Chondrocyte (in vitro differentiated cells): ENCODE results near the gene NPC2. TPM values are rescaled to one million over a fixed set of nuclear protein-coding genes. Genes with fewer than 3 reads are reported as not detected.

Experiments used
- DNase-seq: peaks from one replicate; pipeline ENCODE4 v3.0.0; 2021; ENCODE audit warnings: mixed read lengths, low spot score
- H3K27ac Mint-ChIP-seq: one replicate; pipeline ENCODE4 v1.8.0; 2021; ENCODE audit warnings: mild to moderate bottlenecking, moderate library complexity, mixed read lengths; ENCODE audit not compliant: unreplicated experiment
- H3K27me3 Mint-ChIP-seq: 2 replicates; pipeline ENCODE4 v1.8.0; 2021; ENCODE audit warnings: low read depth, mixed read lengths
- H3K36me3 Mint-ChIP-seq: 2 replicates; pipeline ENCODE4 v1.8.0; 2021; ENCODE audit warnings: low read depth, mixed read lengths
- H3K4me1 Mint-ChIP-seq: 2 replicates; pipeline ENCODE4 v1.8.0; 2021; ENCODE audit warnings: low read depth, mild to moderate bottlenecking, mixed read lengths
- H3K4me3 Mint-ChIP-seq: one replicate; pipeline ENCODE4 v1.8.0; 2021; ENCODE audit warnings: mild to moderate bottlenecking, moderate library complexity, mixed read lengths; ENCODE audit not compliant: unreplicated experiment
- H3K9me3 Mint-ChIP-seq: 2 replicates; pipeline ENCODE4 v1.8.0; 2021; ENCODE audit warnings: low read depth, mixed read lengths
- total RNA-seq: library from RNA; stranded (reverse); gene quantifications from 3 replicates; pipeline ENCODE4 v1.2.1, GENCODE V29; 2021
- TF ChIP-seq, protein P1 (sequence below): fragments of 200-600 bp; sonication (generic); IDR thresholded peaks from 2 replicates; pipeline ENCODE4 v1.5.0; 2021; ENCODE audit warnings: antibody characterized with exemption, mild to moderate bottlenecking, moderate library complexity

Gene NPC2
- total RNA-seq, 1 donor from 2014 or later: 209 TPM

DNA sequence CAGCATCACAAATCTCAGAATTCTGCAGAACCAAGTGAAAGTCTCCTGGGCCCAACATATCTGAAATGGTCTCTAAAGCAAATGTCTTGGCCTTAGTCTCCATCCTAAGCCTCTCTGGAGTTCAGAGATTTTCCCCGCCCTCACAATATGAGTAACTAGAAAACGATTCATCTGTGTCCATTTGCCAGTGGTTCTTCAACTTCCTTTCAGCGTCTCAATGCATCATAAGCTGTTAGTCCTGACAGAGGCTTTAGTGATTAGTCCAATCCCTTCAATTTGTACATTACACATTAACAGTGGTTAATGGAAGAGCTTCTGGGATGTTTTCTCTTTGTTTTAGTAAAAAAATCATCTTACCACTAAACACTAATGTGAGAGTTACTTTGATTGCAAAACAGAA lies 17.4 kb downstream of the NPC2 start:
- no peak overlapping the region for H3K27ac Mint-ChIP-seq

DNA sequence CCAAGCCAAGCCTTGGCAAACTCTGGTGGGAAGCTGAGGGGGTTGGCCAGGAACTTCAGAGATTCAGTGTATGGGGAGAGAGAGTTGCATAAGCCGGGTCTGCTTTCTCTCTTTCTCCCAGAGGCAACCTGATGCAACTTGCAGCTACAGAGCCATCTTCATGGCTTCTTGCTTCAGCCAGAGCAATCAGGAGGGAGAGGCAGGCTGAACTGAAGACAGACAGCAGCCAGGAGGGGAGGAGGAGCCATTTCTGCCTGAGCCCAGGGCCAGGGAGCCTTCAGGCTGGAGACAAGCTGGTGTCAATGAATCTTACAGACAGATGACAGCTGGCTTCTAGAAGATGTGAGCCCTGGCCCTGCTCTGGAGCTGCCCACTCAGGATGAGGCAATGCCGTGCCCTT lies 18.7 kb downstream of the NPC2 start:
- TF ChIP-seq, protein P1, sequence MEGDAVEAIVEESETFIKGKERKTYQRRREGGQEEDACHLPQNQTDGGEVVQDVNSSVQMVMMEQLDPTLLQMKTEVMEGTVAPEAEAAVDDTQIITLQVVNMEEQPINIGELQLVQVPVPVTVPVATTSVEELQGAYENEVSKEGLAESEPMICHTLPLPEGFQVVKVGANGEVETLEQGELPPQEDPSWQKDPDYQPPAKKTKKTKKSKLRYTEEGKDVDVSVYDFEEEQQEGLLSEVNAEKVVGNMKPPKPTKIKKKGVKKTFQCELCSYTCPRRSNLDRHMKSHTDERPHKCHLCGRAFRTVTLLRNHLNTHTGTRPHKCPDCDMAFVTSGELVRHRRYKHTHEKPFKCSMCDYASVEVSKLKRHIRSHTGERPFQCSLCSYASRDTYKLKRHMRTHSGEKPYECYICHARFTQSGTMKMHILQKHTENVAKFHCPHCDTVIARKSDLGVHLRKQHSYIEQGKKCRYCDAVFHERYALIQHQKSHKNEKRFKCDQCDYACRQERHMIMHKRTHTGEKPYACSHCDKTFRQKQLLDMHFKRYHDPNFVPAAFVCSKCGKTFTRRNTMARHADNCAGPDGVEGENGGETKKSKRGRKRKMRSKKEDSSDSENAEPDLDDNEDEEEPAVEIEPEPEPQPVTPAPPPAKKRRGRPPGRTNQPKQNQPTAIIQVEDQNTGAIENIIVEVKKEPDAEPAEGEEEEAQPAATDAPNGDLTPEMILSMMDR: no peak
- DNase-seq: no peak
- Mint-ChIP-seq H3K9me3 (no peaks in the 10 kb centered on the region), H3K4me1 (no peaks in the 10 kb centered on the region), H3K27me3 (no peaks in the 10 kb centered on the region), H3K27ac (no peak overlapping the region), H3K36me3 (peaks cover 26% of the 10 kb centered on the region), H3K4me3 (no peak overlapping the region)

More for the DNA sequence above, 17.4 kb downstream of the NPC2 start:
- H3K4me3 Mint-ChIP-seq: no peak overlapping the region
- H3K27me3 Mint-ChIP-seq: no peaks in the 10 kb centered on the region
- peaks cover 4% of the 10 kb centered on the region for H3K4me1 Mint-ChIP-seq
- no peak for DNase-seq
- peaks cover 34% of the 10 kb centered on the region for H3K36me3 Mint-ChIP-seq
- no peaks in the 10 kb centered on the region for H3K9me3 Mint-ChIP-seq
- TF ChIP-seq, protein P1: no peak

DNA sequence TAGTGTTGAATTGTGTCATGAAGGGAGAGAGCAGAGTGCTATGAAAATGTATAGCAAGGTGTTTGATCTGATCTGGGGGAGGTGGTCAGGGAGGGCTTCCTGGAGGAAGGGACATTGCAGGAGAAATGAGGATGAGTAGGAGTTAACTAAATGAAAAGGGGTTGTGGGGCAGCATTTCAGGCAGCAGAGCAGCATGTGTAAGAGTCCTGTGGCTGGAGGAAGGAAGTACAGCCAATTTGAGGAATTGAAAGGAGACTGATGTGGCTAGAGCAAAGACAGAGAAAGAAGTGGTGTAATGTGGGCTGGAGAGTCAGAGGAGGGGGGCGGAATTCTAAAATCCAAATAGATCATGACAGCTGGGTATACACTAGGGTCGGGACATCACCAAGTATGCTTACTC lies 20.5 kb downstream of the NPC2 start:
- no peak overlapping the region for H3K27ac Mint-ChIP-seq
- no peaks in the 10 kb centered on the region for H3K27me3 Mint-ChIP-seq
- no peaks in the 10 kb centered on the region for H3K9me3 Mint-ChIP-seq
- TF ChIP-seq, protein P1: no peak
- H3K4me3 Mint-ChIP-seq: no peak overlapping the region
- H3K4me1 Mint-ChIP-seq: no peaks in the 10 kb centered on the region
- no peak for DNase-seq
- H3K36me3 Mint-ChIP-seq: peaks cover 26% of the 10 kb centered on the region

DNA sequence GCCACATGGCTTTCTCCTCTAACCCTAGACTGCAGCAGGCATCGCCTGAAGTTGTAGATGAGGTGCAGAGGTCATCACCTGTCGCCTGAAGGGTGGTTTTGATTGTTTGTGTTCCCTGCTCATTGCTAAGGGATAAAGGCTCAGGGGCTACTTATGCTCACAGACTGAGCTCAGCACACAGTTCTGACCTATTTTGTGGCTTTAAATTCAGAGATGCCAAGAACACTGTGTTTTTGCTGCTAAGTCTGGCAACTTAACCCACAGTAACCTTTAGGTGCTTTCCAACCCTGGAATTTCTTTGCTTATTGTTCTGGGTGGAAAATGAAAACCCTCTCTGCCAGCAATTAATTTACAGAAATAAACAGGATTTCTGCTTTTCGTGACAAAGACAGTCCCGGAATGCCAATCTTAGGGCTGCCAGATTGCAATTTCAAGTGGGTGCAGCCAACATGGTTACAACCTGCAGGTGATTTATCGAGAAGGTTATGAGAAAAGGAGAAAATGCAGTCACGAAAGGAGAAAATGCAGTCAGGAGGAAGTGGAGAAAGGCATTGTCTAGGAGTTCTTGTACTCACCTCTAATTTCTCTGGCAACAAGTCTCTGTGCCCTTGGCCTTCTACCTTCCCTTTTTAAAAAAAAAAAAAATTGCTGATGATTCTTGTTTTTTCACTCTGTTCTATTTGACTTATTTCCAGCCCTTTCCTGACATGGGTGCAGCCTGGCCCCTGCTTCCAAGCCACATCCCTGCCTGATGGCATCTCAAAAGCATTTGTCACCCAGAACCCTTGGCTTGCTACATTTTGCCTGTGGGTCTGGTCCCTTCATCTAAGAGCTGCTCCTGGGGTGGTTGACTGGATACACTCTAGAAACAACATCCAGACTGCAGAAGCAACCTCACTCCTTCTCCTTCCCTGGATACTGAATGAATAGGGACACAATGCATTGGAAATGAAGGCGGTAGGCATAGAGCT lies 23.3 kb downstream of the NPC2 start:
- DNase-seq: no peak
- H3K36me3 Mint-ChIP-seq: peaks cover 16% of the 10 kb centered on the region
- H3K4me1 Mint-ChIP-seq: no peaks in the 10 kb centered on the region
- TF ChIP-seq, protein P1: no peak
- no peaks in the 10 kb centered on the region for H3K27me3 Mint-ChIP-seq
- H3K4me3 Mint-ChIP-seq: no peak overlapping the region
- H3K9me3 Mint-ChIP-seq: no peaks in the 10 kb centered on the region
- H3K27ac Mint-ChIP-seq: no peak overlapping the region

DNA sequence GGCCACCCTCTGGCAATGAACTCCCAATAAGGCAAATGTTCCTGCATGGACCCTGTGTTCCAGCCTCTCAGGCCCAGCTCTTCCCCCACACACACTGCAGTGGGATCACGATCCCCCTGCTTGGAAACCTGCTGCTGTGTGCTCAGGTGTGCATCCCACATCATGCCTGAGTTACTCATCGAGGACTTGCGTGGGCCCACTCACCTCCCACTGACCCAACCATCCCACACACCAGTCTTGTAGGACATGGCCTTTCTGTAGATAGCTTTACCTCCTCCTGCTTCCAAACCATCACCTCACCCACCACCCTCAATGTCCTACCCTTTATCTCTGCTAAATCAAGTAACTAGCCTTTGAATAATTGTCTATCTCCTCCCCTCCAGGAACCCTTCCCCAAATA lies 24.6 kb downstream of the NPC2 start:
- Mint-ChIP-seq H3K9me3 (no peaks in the 10 kb centered on the region), H3K27ac (no peak overlapping the region), H3K4me1 (no peaks in the 10 kb centered on the region), H3K27me3 (no peaks in the 10 kb centered on the region), H3K36me3 (peaks cover 8% of the 10 kb centered on the region), H3K4me3 (no peak overlapping the region)
- TF ChIP-seq, protein P1: no peak
- DNase-seq: no peak
